ENCODE measurements around the gene AIP.

Gene AIP

DNA sequence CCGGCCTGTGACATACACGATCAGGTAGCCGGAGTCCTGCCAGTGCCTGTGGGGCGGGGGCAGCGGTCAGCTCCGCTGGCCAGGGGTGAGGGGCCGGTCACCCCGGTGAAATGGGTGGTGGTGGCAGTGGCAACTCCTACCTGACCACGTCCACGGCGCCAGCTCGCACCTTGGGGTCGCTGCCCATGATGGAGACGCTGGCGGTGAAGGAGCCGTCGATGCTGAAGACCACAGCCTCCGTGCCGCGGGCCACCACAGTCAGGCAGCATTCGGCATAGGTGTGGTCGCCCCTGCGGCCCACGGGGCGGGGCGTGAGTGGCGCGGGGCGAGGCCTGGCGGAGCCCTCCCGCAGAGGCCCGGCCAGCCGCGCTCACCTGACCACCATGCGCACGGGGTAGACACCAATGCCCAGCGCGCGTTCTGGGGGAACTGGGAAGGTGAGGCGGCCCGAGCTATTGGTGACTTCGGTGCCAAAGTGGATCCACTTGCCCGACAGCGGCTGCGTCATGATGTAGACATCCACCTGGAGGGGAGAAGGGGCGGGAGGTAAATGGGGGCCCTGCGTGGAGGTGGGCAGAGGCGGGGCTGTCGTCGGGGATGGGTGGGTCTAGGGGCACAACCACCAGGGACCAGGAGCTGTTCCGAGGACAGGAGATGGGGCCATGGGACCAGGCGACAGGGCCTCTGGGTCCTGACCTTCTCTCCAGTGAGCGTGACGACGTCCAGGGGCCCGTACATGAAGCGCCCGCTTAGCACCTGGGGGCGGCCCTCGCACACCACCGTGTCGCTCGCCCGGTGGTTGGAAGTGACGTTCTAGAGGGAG, 10.9 kb downstream of the AIP start:
- no peak overlapping the region for H3K27ac ChIP-seq (ENCODE audit: low read depth in 2 of 2, low read length in 2 of 2)
- H3K9me3 ChIP-seq (ENCODE audit: control insufficient read depth in 2 of 2, low read length in 2 of 2), result no peaks in the 10 kb centered on the region
- H3K9ac ChIP-seq (ENCODE audit: low read depth in 1 of 2, low read length in 2 of 2), result no peak overlapping the region
- peaks cover 52 to 60% of the 10 kb centered on the region in 2 donors for H3K36me3 ChIP-seq (ENCODE audit: control insufficient read depth in 2 of 2, insufficient read depth in 2 of 2, low read length in 2 of 2)
- H3K4me3 ChIP-seq (ENCODE audit: low read length in 2 of 2), result no peak overlapping the region
- no peaks in the 10 kb centered on the region for H3K27me3 ChIP-seq (ENCODE audit: control insufficient read depth in 2 of 2, insufficient read depth in 2 of 2, low read length in 2 of 2)
- peaks cover 4 to 10% of the 10 kb centered on the region in 2 donors for H3K4me1 ChIP-seq (ENCODE audit: control insufficient read depth in 2 of 2, insufficient read depth in 2 of 2, low read length in 2 of 2)

DNA sequence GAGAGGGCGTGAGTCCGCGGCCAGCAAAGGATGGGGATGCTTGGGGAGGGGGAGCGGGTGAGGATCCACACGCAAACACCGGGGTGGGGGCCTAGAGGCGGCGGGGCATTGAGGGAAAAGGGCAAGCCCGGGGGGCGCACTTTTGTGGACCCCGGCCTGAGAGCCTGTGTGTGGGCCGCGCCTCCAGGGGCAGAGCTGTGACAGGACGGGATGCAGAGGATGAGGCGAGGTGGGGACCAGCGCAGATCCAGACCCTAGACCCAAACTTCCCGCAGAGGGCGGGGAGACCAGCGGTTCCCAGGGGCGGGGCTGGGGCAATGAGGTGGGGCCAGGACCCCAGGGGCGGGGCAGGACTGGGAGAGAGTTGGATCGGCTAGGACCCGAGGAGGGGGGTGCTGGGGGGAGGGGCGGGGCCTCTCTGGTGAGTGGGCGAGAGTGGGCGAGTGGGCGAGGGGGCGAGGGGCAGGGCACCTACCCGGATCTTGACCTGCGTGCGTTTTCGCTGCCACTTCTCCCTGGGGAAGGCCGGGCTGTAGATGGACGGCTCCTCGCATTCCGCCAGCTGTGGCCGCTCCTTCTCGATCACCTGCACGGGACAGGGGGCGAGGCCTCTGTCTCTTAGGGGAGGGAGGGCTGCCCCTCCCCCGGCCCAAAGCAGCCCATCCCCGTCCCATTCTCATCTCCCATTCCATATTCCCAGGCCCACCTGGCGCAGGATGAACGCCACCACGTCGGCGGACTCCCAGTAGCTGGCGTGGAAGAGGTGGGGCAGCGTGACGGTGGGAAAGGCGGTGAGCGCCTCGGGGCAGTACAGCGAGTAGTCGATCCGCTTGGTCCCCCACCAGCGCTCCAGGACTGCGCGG, 11.8 kb downstream of the AIP start:
- no peak overlapping the region for H3K9ac ChIP-seq (ENCODE audit: low read depth in 1 of 2, low read length in 2 of 2)
- no peaks in the 10 kb centered on the region for H3K27me3 ChIP-seq (ENCODE audit: control insufficient read depth in 2 of 2, insufficient read depth in 2 of 2, low read length in 2 of 2)
- no peaks in the 10 kb centered on the region for H3K9me3 ChIP-seq (ENCODE audit: control insufficient read depth in 2 of 2, low read length in 2 of 2)
- no peak overlapping the region for H3K27ac ChIP-seq (ENCODE audit: low read depth in 2 of 2, low read length in 2 of 2)
- H3K4me3 ChIP-seq (ENCODE audit: low read length in 2 of 2), result no peak overlapping the region
- H3K4me1 ChIP-seq (ENCODE audit: control insufficient read depth in 2 of 2, insufficient read depth in 2 of 2, low read length in 2 of 2), result peaks cover 3 to 5% of the 10 kb centered on the region in 2 donors
- peaks cover 54 to 62% of the 10 kb centered on the region in 2 donors for H3K36me3 ChIP-seq (ENCODE audit: control insufficient read depth in 2 of 2, insufficient read depth in 2 of 2, low read length in 2 of 2)

DNA sequence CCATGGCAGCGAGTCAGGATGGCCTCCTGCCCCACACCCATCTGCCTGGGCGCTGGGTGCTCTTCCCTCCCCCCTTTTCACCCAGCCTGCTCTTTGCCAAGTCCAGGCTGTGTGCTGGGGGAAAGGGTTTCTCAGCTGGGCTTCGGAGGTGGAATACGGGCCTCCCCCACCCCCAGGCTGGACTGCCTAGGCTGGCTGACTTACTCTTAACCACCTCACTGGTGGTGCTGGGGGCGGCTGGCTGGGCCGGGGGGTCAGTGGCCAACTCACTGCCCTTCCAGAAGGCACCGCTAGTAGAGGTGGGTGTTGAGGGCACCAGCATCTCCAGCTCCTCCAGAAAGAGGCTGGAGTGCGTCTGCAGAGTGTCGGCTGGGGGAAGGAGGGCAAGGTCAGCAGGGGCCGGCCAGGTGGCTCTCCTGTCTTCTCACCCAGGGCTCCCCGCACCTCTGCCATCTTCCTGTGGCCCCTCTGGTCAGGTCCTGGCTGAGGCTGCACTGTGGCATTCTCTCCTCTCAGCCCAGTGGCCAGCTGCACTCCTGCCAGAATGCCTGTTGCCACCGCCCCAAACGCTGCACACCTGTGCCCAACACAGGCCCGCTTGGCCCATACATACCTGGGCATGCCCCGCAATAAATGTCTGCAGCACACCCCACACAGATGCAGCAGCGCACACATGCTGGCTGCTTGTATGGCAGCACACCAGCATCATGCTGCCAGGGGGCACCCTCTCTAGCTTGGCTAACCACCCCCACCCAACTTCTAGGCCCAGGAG, 12.6 kb downstream of the AIP start:
- H3K4me3 ChIP-seq (ENCODE audit: low read length in 2 of 2), result no peak overlapping the region
- no peak overlapping the region for H3K9ac ChIP-seq (ENCODE audit: low read depth in 1 of 2, low read length in 2 of 2)
- no peak overlapping the region for H3K27ac ChIP-seq (ENCODE audit: low read depth in 2 of 2, low read length in 2 of 2)
- H3K27me3 ChIP-seq (ENCODE audit: control insufficient read depth in 2 of 2, insufficient read depth in 2 of 2, low read length in 2 of 2), result no peaks in the 10 kb centered on the region
- no peaks in the 10 kb centered on the region for H3K9me3 ChIP-seq (ENCODE audit: control insufficient read depth in 2 of 2, low read length in 2 of 2)
- peaks cover 56 to 60% of the 10 kb centered on the region in 2 donors for H3K36me3 ChIP-seq (ENCODE audit: control insufficient read depth in 2 of 2, insufficient read depth in 2 of 2, low read length in 2 of 2)
- no peaks in the 10 kb centered on the region for H3K4me1 ChIP-seq (ENCODE audit: control insufficient read depth in 2 of 2, insufficient read depth in 2 of 2, low read length in 2 of 2)

DNA sequence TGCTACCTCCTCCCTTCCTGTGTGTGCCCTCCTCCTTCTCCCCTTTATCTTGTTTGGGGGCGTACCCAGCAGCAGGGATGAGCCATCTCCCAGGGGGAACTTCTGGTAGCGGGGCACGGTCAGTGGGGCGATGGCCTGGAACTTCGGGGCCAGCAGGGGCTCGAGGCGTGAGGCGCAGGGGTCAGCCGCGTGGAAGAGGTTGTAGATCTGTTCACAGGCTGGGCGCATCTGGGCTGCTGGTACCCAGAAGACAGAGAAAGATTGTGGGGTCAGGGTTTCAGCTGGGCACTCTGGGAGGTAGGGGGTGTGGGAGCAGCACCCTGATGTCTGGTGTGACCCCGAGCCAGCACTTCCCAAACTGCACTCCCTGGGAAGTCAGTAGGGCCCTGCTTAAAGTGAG, 13.3 kb downstream of the AIP start:
- Histone ChIP-seq H3K9me3 (ENCODE audit: control insufficient read depth in 2 of 2, low read length in 2 of 2) (no peaks in the 10 kb centered on the region), H3K4me1 (ENCODE audit: control insufficient read depth in 2 of 2, insufficient read depth in 2 of 2, low read length in 2 of 2) (no peaks in the 10 kb centered on the region), H3K36me3 (ENCODE audit: control insufficient read depth in 2 of 2, insufficient read depth in 2 of 2, low read length in 2 of 2) (peaks cover 55 to 58% of the 10 kb centered on the region in 2 donors), H3K9ac (ENCODE audit: low read depth in 1 of 2, low read length in 2 of 2) (no peak overlapping the region), H3K4me3 (ENCODE audit: low read length in 2 of 2) (no peak overlapping the region), H3K27ac (ENCODE audit: low read depth in 2 of 2, low read length in 2 of 2) (no peak overlapping the region), H3K27me3 (ENCODE audit: control insufficient read depth in 2 of 2, insufficient read depth in 2 of 2, low read length in 2 of 2) (no peaks in the 10 kb centered on the region)

DNA sequence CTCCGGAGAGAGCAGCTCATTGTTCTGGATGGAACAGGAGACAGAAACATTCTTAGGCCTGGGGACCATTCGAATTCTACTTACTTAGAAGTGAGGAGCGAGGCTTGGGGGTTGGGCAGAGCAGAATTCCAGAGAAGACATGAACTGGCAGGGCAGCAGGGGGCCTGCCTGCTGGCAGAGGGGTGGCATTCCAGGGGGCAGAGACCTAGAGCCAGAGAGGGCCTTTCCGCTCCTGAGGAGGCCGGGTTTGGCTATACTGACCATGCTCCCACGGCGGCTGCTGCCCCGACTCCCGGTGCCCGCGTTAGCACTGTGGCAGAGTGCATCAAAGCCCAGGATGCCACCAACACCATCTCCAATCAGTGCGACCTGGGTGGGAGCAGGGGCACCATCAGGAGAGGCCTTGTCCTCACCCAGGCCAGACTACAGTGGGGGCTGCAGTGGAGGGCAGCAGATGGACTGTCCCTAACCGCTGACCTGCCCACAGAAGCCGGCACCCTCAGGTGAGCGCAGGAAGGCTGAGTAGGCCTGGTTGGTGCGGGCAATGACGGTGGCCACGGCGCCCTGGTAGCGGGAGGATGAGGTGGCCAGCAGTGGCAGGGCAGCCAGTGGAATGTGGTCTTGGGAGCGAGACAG, 14.9 kb downstream of the AIP start:
- H3K36me3 ChIP-seq (ENCODE audit: control insufficient read depth in 2 of 2, insufficient read depth in 2 of 2, low read length in 2 of 2), result peaks cover 48 to 52% of the 10 kb centered on the region in 2 donors

DNA sequence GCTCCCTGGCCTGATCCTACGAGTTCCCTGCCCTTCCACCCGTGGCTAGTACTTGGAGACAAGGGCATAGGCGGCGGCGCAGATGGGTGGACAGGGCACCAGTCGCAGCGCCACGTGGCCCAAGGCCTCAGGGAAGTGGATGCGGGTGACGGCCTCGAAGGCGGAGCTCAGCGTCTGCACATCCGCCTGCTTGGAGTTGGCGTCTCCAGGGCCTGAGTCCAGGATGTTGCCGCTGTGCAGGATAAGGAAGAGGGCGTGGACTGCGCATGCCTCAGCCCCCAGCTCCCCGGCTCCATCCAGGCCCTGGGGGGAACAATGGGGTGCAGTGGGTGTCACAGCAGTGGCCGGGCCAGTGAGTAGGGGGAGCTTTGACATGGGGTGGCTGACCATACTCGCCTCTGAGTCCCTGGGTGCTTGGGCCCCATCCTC, 15.7 kb downstream of the AIP start:
- H3K36me3 ChIP-seq (ENCODE audit: control insufficient read depth in 2 of 2, insufficient read depth in 2 of 2, low read length in 2 of 2), result peaks cover 43 to 48% of the 10 kb centered on the region in 2 donors

More for the DNA sequence above, 14.9 kb downstream of the AIP start:
- H3K4me1 ChIP-seq (ENCODE audit: control insufficient read depth in 2 of 2, insufficient read depth in 2 of 2, low read length in 2 of 2), result no peaks in the 10 kb centered on the region
- no peak overlapping the region for H3K27ac ChIP-seq (ENCODE audit: low read depth in 2 of 2, low read length in 2 of 2)
- no peaks in the 10 kb centered on the region for H3K27me3 ChIP-seq (ENCODE audit: control insufficient read depth in 2 of 2, insufficient read depth in 2 of 2, low read length in 2 of 2)
- no peak overlapping the region for H3K4me3 ChIP-seq (ENCODE audit: low read length in 2 of 2)
- H3K9me3 ChIP-seq (ENCODE audit: control insufficient read depth in 2 of 2, low read length in 2 of 2), result no peaks in the 10 kb centered on the region
- H3K9ac ChIP-seq (ENCODE audit: low read depth in 1 of 2, low read length in 2 of 2), result no peak overlapping the region

DNA sequence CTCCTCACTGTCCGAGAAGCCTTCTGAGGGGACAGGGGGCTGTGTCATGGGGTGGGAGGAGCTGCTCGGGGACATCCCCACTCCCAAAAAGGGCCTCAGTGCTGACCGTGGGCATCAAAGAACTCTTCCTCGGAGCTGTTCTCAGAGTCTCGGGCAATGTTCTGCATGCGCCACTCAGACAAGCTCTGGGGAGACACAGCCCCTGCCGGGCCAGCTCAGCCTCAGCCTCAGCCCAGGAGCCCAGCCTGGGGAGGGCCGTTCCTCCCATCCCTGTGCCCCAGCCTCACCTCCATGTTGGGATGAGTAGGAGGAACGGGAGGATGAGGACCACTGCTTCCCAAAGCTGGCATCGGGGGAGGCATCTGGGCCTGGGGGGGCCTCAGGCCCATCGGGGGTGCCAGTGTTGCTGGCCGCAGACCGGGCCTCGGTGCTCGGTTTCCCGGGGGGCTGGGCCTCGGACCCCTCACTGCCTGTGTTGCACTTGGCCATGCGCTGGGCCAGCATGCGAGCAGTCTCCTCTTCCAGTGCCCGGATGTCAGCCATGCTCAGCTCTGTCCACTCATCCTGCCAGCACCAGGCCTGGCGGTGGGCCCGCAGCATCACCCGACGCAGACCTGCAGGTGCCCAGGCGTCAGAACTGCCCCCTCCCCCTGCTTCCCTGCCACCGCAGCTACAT, 17.1 kb downstream of the AIP start:
- Histone ChIP-seq H3K9ac (ENCODE audit: low read depth in 1 of 2, low read length in 2 of 2) (no peak overlapping the region), H3K36me3 (ENCODE audit: control insufficient read depth in 2 of 2, insufficient read depth in 2 of 2, low read length in 2 of 2) (peaks cover 39 to 45% of the 10 kb centered on the region in 2 donors), H3K4me1 (ENCODE audit: control insufficient read depth in 2 of 2, insufficient read depth in 2 of 2, low read length in 2 of 2) (peaks cover 4 to 8% of the 10 kb centered on the region in 2 donors), H3K4me3 (ENCODE audit: low read length in 2 of 2) (no peak overlapping the region), H3K9me3 (ENCODE audit: control insufficient read depth in 2 of 2, low read length in 2 of 2) (no peaks in the 10 kb centered on the region), H3K27me3 (ENCODE audit: control insufficient read depth in 2 of 2, insufficient read depth in 2 of 2, low read length in 2 of 2) (no peaks in the 10 kb centered on the region), H3K27ac (ENCODE audit: low read depth in 2 of 2, low read length in 2 of 2) (no peak overlapping the region)

More for the DNA sequence above, 15.7 kb downstream of the AIP start:
- Histone ChIP-seq H3K9ac (ENCODE audit: low read depth in 1 of 2, low read length in 2 of 2) (no peak overlapping the region), H3K4me3 (ENCODE audit: low read length in 2 of 2) (no peak overlapping the region), H3K27ac (ENCODE audit: low read depth in 2 of 2, low read length in 2 of 2) (no peak overlapping the region), H3K9me3 (ENCODE audit: control insufficient read depth in 2 of 2, low read length in 2 of 2) (no peaks in the 10 kb centered on the region), H3K4me1 (ENCODE audit: control insufficient read depth in 2 of 2, insufficient read depth in 2 of 2, low read length in 2 of 2) (peaks cover 0 to under 1% of the 10 kb centered on the region in 2 donors), H3K27me3 (ENCODE audit: control insufficient read depth in 2 of 2, insufficient read depth in 2 of 2, low read length in 2 of 2) (no peaks in the 10 kb centered on the region)

DNA sequence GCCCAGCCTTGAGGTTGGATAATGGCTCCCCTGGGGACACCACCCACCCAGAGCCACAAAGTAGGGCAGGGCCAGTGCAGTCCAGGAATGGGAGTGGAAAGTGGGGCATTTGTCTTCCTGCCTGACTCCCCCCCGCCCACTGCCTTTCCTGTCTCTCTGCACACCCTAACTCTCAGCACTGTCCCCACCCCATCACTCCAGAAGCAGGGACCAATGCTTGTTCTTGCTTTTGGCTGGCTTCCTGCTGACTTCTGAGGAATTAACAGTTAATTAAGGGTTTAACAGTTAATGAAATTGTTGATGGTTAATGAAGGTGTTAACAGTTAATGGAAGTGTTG, 17.6 kb downstream of the AIP start:
- Histone ChIP-seq H3K4me1 (ENCODE audit: control insufficient read depth in 2 of 2, insufficient read depth in 2 of 2, low read length in 2 of 2) (peaks cover 5 to 10% of the 10 kb centered on the region in 2 donors), H3K27ac (ENCODE audit: low read depth in 2 of 2, low read length in 2 of 2) (no peak overlapping the region), H3K9me3 (ENCODE audit: control insufficient read depth in 2 of 2, low read length in 2 of 2) (no peaks in the 10 kb centered on the region), H3K9ac (ENCODE audit: low read depth in 1 of 2, low read length in 2 of 2) (no peak overlapping the region), H3K4me3 (ENCODE audit: low read length in 2 of 2) (no peak overlapping the region), H3K27me3 (ENCODE audit: control insufficient read depth in 2 of 2, insufficient read depth in 2 of 2, low read length in 2 of 2) (no peaks in the 10 kb centered on the region), H3K36me3 (ENCODE audit: control insufficient read depth in 2 of 2, insufficient read depth in 2 of 2, low read length in 2 of 2) (peaks cover 33 to 41% of the 10 kb centered on the region in 2 donors)

Measured in mucosa of rectum (tissue), 2 donors.